GM12891 (cell line): ENCODE measurements around the gene PCID2.

Experiments used
- DNase-seq: peaks from one replicate; pipeline ENCODE4 v3.0.0; 2011; ENCODE audit warnings: low spot score; ENCODE audit not compliant: insufficient read length
- FAIRE-seq: peaks from 2 replicates; lab custom pipeline; 2011; peaks lifted over from hg19 to GRCh38; lab: Jason Lieb, UNC
- PAX5 ChIP-seq: IDR thresholded peaks from 2 replicates; pipeline ENCODE4 v1.6.1; 2011; ENCODE audit warnings: low read length, moderate library complexity, mild to moderate bottlenecking; ENCODE audit not compliant: insufficient read depth, severe bottlenecking
- POLR2A ChIP-seq: IDR thresholded peaks from 2 replicates; pipeline ENCODE4 v1.6.1; 2011; ENCODE audit warnings: low read depth, low read length, control low read depth
- POLR2AphosphoS5 ChIP-seq: IDR thresholded peaks from 2 replicates; pipeline ENCODE4 v1.6.1; 2011; ENCODE audit warnings: low read depth, low read length, control low read depth
- POU2F2 ChIP-seq: IDR thresholded peaks from 2 replicates; pipeline ENCODE4 v1.6.1; 2011; ENCODE audit warnings: low read depth, mild to moderate bottlenecking, control low read depth, low read length, moderate library complexity
- SPI1 ChIP-seq: IDR thresholded peaks from 2 replicates; pipeline ENCODE4 v1.6.1; 2011; ENCODE audit warnings: low read depth, low read length, control low read depth
- TAF1 ChIP-seq: IDR thresholded peaks from 2 replicates; pipeline ENCODE4 v1.6.1; 2011; ENCODE audit warnings: low read depth, low read length, control low read depth

Gene PCID2

DNA sequence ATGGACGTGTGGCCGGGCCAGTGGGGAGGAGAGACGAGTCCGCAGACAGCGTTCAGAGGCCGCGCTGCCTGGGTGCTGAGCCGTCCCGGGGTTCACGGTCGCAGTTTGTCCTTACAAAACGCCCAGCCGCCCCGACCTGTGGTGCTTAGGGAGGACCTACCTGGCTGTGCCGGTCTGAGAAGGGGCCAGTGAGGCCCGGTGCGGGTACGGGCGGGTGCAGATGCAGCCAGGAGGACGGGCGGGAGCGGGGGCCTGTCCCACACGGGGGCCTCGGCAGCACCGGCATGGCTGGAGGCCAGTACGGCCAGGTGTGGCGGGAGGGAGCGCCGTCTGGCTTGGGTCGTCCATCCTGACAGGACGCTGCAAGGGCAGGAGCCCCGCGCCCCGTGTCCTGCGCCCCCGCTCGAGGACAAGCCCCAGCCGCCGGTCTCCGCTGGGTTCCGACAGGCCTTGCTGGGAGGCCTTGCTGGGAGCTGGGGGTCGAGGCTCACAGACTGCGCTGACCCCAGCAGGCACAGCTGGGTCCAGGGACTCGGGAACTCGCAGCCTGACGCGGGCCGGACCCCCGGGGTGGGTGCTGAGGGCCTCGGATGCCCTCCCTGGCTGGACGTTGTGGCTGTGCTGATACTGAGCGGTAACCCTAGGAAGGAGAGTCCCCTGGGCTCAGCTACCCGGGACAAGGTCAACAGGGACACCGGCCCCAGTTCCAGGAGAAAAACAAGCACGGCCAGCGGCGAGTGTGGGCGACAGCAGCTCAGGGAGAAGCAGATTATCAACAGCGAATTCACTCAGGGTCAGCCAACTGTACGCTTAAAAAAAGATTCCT lies 55.3 kb downstream of the PCID2 start:
- peak; percentile 69 for FAIRE-seq

GRCh38 chr13:113152691-113152983 lies 55.8 kb downstream of the PCID2 start:
- TF ChIP-seq POLR2AphosphoS5: no peak
- TF ChIP-seq POU2F2: no peak
- TF ChIP-seq POLR2A: no peak
- no peak for TF ChIP-seq SPI1
- no peak for TF ChIP-seq TAF1
- no peak for TF ChIP-seq PAX5
- DNase-seq: no peak
- FAIRE-seq: no peak

More for the DNA sequence above, 55.3 kb downstream of the PCID2 start:
- no peak for DNase-seq
- no peak for TF ChIP-seq POLR2AphosphoS5
- no peak for TF ChIP-seq POU2F2
- TF ChIP-seq TAF1: no peak
- no peak for TF ChIP-seq SPI1
- TF ChIP-seq PAX5: no peak
- TF ChIP-seq POLR2A: no peak

- peak; percentile 43 for FAIRE-seq
- no peak for DNase-seq
- no peak for TF ChIP-seq SPI1
- TF ChIP-seq POLR2A: no peak
- no peak for TF ChIP-seq POU2F2
- no peak for TF ChIP-seq TAF1
- no peak for TF ChIP-seq PAX5
- TF ChIP-seq POLR2AphosphoS5: no peak
Observed at GRCh38 chr13:113151745-113152690, 56.5 kb downstream of the PCID2 start.

GRCh38 chr13:113150550-113151365 lies 57.7 kb downstream of the PCID2 start:
- TF ChIP-seq PAX5: no peak
- TF ChIP-seq SPI1: no peak
- no peak for TF ChIP-seq TAF1
- no peak for TF ChIP-seq POU2F2
- TF ChIP-seq POLR2A: no peak
- no peak for TF ChIP-seq POLR2AphosphoS5
- DNase-seq (no peak), FAIRE-seq (no peak)

DNA sequence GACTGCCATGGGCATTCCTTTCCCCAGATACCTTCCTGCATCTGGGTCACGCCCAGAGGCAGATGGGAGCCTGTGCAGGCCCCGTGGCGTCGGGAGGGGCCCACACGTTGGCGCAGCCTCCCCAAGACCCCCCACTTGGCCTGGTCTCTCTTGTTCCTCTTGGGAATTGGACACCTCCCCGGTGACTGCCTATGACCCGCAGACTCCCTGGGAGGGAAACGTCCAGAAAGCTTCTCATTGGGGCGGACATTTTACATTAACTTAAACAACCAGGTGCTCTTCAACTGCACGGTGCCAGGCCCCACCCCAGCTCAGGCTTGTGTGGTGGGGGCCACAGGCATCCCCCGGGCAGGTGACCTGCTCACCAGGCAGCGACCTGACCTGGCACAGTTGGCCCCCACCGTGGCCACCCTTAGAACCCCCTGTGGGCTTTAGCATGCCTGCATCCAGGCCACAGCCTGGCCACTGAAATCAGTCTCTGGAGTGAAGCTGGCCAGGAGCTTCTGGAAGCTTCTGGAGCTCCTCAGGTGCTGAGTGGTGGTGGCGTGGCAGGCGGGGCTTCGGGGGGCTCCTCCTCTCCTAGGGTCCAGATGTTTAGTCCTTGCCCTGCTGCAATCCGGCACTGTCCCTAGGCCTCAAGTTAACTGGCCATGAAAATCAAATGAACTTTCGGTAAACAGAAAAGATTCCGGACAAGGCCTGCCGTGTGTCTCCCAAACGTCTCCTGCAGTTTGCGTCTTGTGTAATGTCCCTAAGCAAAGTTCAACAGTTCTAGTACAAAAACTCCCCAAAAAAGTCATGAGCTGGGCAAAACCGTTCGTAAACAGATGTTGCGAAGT lies 58.5 kb downstream of the PCID2 start:
- TF ChIP-seq POU2F2 (no peak), POLR2AphosphoS5 (no peak), PAX5 (no peak), POLR2A (no peak), SPI1 (no peak), TAF1 (no peak)
- FAIRE-seq (no peak), DNase-seq (no peak)

DNA sequence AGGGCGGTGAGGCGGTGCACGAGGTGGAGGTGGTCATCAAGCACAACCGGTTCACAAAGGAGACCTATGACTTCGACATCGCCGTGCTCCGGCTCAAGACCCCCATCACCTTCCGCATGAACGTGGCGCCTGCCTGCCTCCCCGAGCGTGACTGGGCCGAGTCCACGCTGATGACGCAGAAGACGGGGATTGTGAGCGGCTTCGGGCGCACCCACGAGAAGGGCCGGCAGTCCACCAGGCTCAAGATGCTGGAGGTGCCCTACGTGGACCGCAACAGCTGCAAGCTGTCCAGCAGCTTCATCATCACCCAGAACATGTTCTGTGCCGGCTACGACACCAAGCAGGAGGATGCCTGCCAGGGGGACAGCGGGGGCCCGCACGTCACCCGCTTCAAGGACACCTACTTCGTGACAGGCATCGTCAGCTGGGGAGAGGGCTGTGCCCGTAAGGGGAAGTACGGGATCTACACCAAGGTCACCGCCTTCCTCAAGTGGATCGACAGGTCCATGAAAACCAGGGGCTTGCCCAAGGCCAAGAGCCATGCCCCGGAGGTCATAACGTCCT lies 59.4 kb downstream of the PCID2 start:
- FAIRE-seq (no peak), DNase-seq (no peak)
- TF ChIP-seq PAX5 (no peak), POLR2AphosphoS5 (no peak), TAF1 (no peak), POLR2A (no peak), POU2F2 (no peak), SPI1 (no peak)

DNA sequence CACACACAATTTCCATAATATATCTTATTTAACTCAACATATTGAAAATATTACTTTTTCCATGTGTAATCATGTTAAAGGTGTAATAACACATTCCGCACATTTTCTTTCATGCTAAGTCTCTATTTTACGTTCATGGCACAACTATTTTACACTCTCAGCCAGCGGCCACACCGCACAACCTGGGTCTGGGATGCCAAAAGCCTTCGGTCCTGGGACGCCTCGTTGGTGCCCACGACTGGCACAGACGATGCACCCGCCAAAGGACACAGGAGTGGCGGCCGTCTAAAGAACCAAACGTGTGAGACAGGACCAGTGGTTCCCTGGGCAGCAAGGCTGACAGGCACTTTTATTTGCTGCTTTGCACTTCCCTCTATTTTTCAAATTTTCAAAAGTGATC lies 60.1 kb downstream of the PCID2 start:
- no peak for FAIRE-seq
- TF ChIP-seq POU2F2 (no peak), TAF1 (no peak), POLR2AphosphoS5 (no peak), POLR2A (no peak), SPI1 (no peak), PAX5 (no peak)
- DNase-seq: no peak

DNA sequence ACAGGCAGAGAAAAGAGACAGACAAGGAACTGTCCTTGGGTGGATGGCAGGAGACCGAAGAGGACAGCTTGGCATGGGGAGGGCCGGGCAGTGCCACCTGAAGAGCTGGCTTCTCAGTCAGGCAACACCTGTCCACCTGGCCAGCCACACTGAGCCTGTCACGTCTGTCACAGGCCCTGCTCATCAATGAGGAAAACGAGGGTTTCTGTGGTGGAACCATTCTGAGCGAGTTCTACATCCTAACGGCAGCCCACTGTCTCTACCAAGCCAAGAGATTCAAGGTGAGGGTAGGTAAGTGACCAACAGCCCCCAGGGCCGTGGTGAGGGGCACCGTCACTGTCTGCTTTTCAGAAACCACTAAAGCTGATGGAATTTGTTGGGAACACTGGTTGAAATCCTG lies 61.3 kb downstream of the PCID2 start:
- TF ChIP-seq PAX5 (no peak), POLR2AphosphoS5 (no peak), SPI1 (no peak), TAF1 (no peak), POU2F2 (no peak)
- no peak for FAIRE-seq
- no peak for DNase-seq
